Measurements from ENCODE around the gene ZIM2. TPM values are rescaled to one million over a fixed set of nuclear protein-coding genes. Genes with fewer than 3 reads are reported as not detected.

The ZIM2 gene
- total RNA-seq, 1 experiment from 2014 or later, result not detected

GRCh38 chr19:56836059-56836458 lies 4.5 kb downstream of the ZIM2 start:
- Histone ChIP-seq H3K9me2 (ENCODE audit: insufficient read depth) (no peaks in the 10 kb centered on the region), H4K20me1 (ENCODE audit: insufficient read depth) (no peaks in the 10 kb centered on the region), H3K9ac (ENCODE audit: low read length) (no peak overlapping the region), H3K79me2 (ENCODE audit: insufficient read depth, low read length) (no peaks in the 10 kb centered on the region), H2AFZ (ENCODE audit: low read depth, low read length, poor library complexity, severe bottlenecking) (no peak overlapping the region), H3K36me3 (ENCODE audit: control insufficient read depth in 1 of 2, insufficient read depth in 2 of 2, low read length in 2 of 2) (no peaks in the 10 kb centered on the region), H3K27me3 (ENCODE audit: insufficient read depth, low read length) (no peaks in the 10 kb centered on the region), H3K4me1 (ENCODE audit: control insufficient read depth in 1 of 2, insufficient read depth in 2 of 2, low read length in 2 of 2) (no peaks in the 10 kb centered on the region), H3K27ac (ENCODE audit: low read depth, low read length) (no peak overlapping the region), H3K9me3 (ENCODE audit: control insufficient read depth in 1 of 2, insufficient read depth in 1 of 2, low read depth in 1 of 2, low read length in 2 of 2) (peaks cover 5 to 30% of the 10 kb centered on the region in 2 experiments; a peak in 2 of 4 replicates), H3K4me3 (replicated peaks in 1 of 2; ENCODE audit: low read depth in 1 of 2, low read length in 2 of 2) (no peak overlapping the region), H3K4me2 (ENCODE audit: low read length) (no peak overlapping the region)
- CTCF ChIA-PET, result no interaction called here
- POLR2A ChIA-PET, result no interaction called here
- ATAC-seq (no peak), DNase-seq (ENCODE audit: low read depth, low spot score) (no peak)
- RAD21 ChIA-PET (ENCODE audit: low non-redundant PET in 1 of 2, low total read pairs in 2 of 2, uncharacterized antibody in 2 of 2, unreplicated experiment in 2 of 2), result no interaction called here
- no TSS peak for BruUV-seq (replicated peaks)
- intact Hi-C loops (cut with micrococcal nuclease), result no loop called here
- TF ChIP-seq SIN3A (IDR thresholded peaks at IDR 0.05; ENCODE audit: low read depth), result no peak
- no peak for TF ChIP-seq CBX3 (IDR thresholded peaks at IDR 0.05; ENCODE audit: low read depth)
- TF ChIP-seq REST (IDR thresholded peaks at IDR 0.05; ENCODE audit: low read depth), result no peak
- TF ChIP-seq POLR2A (IDR thresholded peaks at IDR 0.05; ENCODE audit: borderline replicate concordance, extremely low read depth, insufficient read depth, insufficient read length), result no peak
- no peak for TF ChIP-seq EZH2phosphoT487 (IDR thresholded peaks at IDR 0.05; ENCODE audit: borderline replicate concordance)
- no peak for TF ChIP-seq EZH2 (IDR thresholded peaks at IDR 0.05)
- no peak for TF ChIP-seq MAX (IDR thresholded peaks at IDR 0.05)

- Histone ChIP-seq H3K27ac (ENCODE audit: low read depth, low read length) (no peak overlapping the region), H3K79me2 (ENCODE audit: insufficient read depth, low read length) (no peaks in the 10 kb centered on the region)
- no peak for TF ChIP-seq JUND (IDR thresholded peaks at IDR 0.05)
- no peak for TF ChIP-seq CTCF (IDR thresholded peaks at IDR 0.05 in 2 of 3, conservative IDR thresholded peaks at IDR 0.05 in 1 of 3; ENCODE audit: borderline replicate concordance in 1 of 3, insufficient read depth in 1 of 3, low read depth in 2 of 3, low read length in 2 of 3)
- TF ChIP-seq CEBPB (IDR thresholded peaks at IDR 0.05; ENCODE audit: low read depth), result no peak
- TF ChIP-seq CBX3 (IDR thresholded peaks at IDR 0.05; ENCODE audit: low read depth), result no peak
- TF ChIP-seq POLR2A (IDR thresholded peaks at IDR 0.05; ENCODE audit: borderline replicate concordance, extremely low read depth, insufficient read depth, insufficient read length), result no peak
- TF ChIP-seq EZH2 (IDR thresholded peaks at IDR 0.05), result no peak
- no peak for TF ChIP-seq ZBTB33 (IDR thresholded peaks at IDR 0.05; ENCODE audit: extremely low read depth, insufficient replicate concordance, low read length)
- no peak for TF ChIP-seq POLR2AphosphoS5 (IDR thresholded peaks at IDR 0.05; ENCODE audit: low read depth, low read length)
- TF ChIP-seq ELF1 (IDR thresholded peaks at IDR 0.05; ENCODE audit: borderline replicate concordance, low read depth), result no peak
Observed at GRCh38 chr19:56835401-56835800, 5.1 kb downstream of the ZIM2 start.

More at GRCh38 chr19:56835401-56835800, 5.1 kb downstream of the ZIM2 start:
- Histone ChIP-seq H4K20me1 (ENCODE audit: insufficient read depth) (no peaks in the 10 kb centered on the region), H3K9ac (ENCODE audit: low read length) (no peak overlapping the region), H3K9me2 (ENCODE audit: insufficient read depth) (no peaks in the 10 kb centered on the region), H3K4me1 (ENCODE audit: control insufficient read depth in 1 of 2, insufficient read depth in 2 of 2, low read length in 2 of 2) (no peaks in the 10 kb centered on the region), H3K4me3 (replicated peaks in 1 of 2; ENCODE audit: low read depth in 1 of 2, low read length in 2 of 2) (no peak overlapping the region), H2AFZ (ENCODE audit: low read depth, low read length, poor library complexity, severe bottlenecking) (no peak overlapping the region), H3K27me3 (ENCODE audit: insufficient read depth, low read length) (no peaks in the 10 kb centered on the region), H3K4me2 (ENCODE audit: low read length) (no peak overlapping the region), H3K9me3 (ENCODE audit: control insufficient read depth in 1 of 2, insufficient read depth in 1 of 2, low read depth in 1 of 2, low read length in 2 of 2) (peaks cover 9 to 30% of the 10 kb centered on the region in 2 experiments; a peak in 2 of 4 replicates), H3K36me3 (ENCODE audit: control insufficient read depth in 1 of 2, insufficient read depth in 2 of 2, low read length in 2 of 2) (no peaks in the 10 kb centered on the region)
- RAD21 ChIA-PET (ENCODE audit: low non-redundant PET in 1 of 2, low total read pairs in 2 of 2, uncharacterized antibody in 2 of 2, unreplicated experiment in 2 of 2), result no interaction called here
- CTCF ChIA-PET, result no interaction called here
- no peak for ATAC-seq
- POLR2A ChIA-PET, result no interaction called here
- no peak for DNase-seq (ENCODE audit: low read depth, low spot score)
- intact Hi-C loops (cut with micrococcal nuclease), result no loop called here
- no TSS peak for BruUV-seq (replicated peaks)
